ENCODE results near the gene CAMTA1. TPM values are rescaled to one million over a fixed set of nuclear protein-coding genes. Genes with fewer than 3 reads are reported as not detected.

The CAMTA1 gene
- total and polyA plus RNA-seq, 9 of the 15 experiments (the other 6 are each of a cell fraction or from before 2014, with no cell fraction given) = 43.9 to 161 (median 65.9) TPM

GRCh38 chr1:6982860-6983259 lies 197.6 kb downstream of the CAMTA1 start (continued):
- TF ChIP-seq, protein P1, sequence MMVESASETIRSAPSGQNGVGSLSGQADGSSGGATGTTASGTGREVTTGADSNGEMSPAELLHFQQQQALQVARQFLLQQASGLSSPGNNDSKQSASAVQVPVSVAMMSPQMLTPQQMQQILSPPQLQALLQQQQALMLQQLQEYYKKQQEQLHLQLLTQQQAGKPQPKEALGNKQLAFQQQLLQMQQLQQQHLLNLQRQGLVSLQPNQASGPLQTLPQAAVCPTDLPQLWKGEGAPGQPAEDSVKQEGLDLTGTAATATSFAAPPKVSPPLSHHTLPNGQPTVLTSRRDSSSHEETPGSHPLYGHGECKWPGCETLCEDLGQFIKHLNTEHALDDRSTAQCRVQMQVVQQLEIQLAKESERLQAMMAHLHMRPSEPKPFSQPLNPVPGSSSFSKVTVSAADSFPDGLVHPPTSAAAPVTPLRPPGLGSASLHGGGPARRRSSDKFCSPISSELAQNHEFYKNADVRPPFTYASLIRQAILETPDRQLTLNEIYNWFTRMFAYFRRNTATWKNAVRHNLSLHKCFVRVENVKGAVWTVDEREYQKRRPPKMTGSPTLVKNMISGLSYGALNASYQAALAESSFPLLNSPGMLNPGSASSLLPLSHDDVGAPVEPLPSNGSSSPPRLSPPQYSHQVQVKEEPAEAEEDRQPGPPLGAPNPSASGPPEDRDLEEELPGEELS (CRISPR knock-in tag; IDR thresholded peaks at IDR 0.05; ENCODE audit: borderline replicate concordance) = no peak
- no peak for TF ChIP-seq RREB1 (CRISPR knock-in tag; IDR thresholded peaks at IDR 0.05)
- no peak for TF ChIP-seq MED1 (CRISPR knock-in tag; IDR thresholded peaks at IDR 0.05; ENCODE audit: borderline replicate concordance)
- TF ChIP-seq ZFX (CRISPR knock-in tag; IDR thresholded peaks at IDR 0.05) = no peak
- TF ChIP-seq HMGXB4 (CRISPR knock-in tag; IDR thresholded peaks at IDR 0.05) = no peak
- TF ChIP-seq FOXJ3 (CRISPR knock-in tag; IDR thresholded peaks at IDR 0.05) = no peak
- no peak for TF ChIP-seq ZNF695 (CRISPR knock-in tag; IDR thresholded peaks at IDR 0.05)
- TF ChIP-seq NFIC (IDR thresholded peaks at IDR 0.05) = no peak
- no peak for TF ChIP-seq FIP1L1 (IDR thresholded peaks at IDR 0.05; ENCODE audit: low read depth, low read length, poor library complexity, severe bottlenecking)
- TF ChIP-seq FOXJ2 (tag; IDR thresholded peaks at IDR 0.05) = no peak
- no peak for TF ChIP-seq ARID1B (IDR thresholded peaks at IDR 0.05)
